ENCODE results near the gene ZNF385C.

- no peak for TF ChIP-seq CTCF (IDR thresholded peaks at IDR 0.05; ENCODE audit: borderline replicate concordance, extremely low read depth, low read length, poor library complexity, severe bottlenecking)
- TF ChIP-seq EZH2 (IDR thresholded peaks at IDR 0.05; ENCODE audit: borderline replicate concordance, low read depth, low read length, severe bottlenecking) = no peak
These were observed 71.2 kb downstream of the ZNF385C start for GRCh38 chr17:42026857-42027589.
